ENCODE measurements around the gene WWC1.

GRCh38 chr5:168413062-168413461 is 121.6 kb downstream of the WWC1 start:
- TF ChIP-seq, protein P1, sequence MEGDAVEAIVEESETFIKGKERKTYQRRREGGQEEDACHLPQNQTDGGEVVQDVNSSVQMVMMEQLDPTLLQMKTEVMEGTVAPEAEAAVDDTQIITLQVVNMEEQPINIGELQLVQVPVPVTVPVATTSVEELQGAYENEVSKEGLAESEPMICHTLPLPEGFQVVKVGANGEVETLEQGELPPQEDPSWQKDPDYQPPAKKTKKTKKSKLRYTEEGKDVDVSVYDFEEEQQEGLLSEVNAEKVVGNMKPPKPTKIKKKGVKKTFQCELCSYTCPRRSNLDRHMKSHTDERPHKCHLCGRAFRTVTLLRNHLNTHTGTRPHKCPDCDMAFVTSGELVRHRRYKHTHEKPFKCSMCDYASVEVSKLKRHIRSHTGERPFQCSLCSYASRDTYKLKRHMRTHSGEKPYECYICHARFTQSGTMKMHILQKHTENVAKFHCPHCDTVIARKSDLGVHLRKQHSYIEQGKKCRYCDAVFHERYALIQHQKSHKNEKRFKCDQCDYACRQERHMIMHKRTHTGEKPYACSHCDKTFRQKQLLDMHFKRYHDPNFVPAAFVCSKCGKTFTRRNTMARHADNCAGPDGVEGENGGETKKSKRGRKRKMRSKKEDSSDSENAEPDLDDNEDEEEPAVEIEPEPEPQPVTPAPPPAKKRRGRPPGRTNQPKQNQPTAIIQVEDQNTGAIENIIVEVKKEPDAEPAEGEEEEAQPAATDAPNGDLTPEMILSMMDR (IDR thresholded peaks at IDR 0.05 in 2 of 3, conservative IDR thresholded peaks at IDR 0.05 in 1 of 3; ENCODE audit: control insufficient read depth in 2 of 3, extremely low read depth in 1 of 3, insufficient read depth in 1 of 3, low read depth in 3 of 3, low read length in 3 of 3) = no peak
- TF ChIP-seq EZH2 (IDR thresholded peaks at IDR 0.05; ENCODE audit: borderline replicate concordance, control insufficient read depth, low read depth, low read length) (no peak), CHD2 (IDR thresholded peaks at IDR 0.05; ENCODE audit: borderline replicate concordance, low read depth, low read length) (no peak), FOXM1 (IDR thresholded peaks at IDR 0.05; ENCODE audit: low read depth, low read length) (no peak), LARP7 (IDR thresholded peaks at IDR 0.05) (no peak), MYC (IDR thresholded peaks at IDR 0.05; ENCODE audit: insufficient read depth, insufficient read length, insufficient replicate concordance, low read length, severe bottlenecking) (no peak), IRF5 (IDR thresholded peaks at IDR 0.05; ENCODE audit: borderline replicate concordance) (no peak), JUNB (IDR thresholded peaks at IDR 0.05) (no peak)
- TF ChIP-seq, protein P2, sequence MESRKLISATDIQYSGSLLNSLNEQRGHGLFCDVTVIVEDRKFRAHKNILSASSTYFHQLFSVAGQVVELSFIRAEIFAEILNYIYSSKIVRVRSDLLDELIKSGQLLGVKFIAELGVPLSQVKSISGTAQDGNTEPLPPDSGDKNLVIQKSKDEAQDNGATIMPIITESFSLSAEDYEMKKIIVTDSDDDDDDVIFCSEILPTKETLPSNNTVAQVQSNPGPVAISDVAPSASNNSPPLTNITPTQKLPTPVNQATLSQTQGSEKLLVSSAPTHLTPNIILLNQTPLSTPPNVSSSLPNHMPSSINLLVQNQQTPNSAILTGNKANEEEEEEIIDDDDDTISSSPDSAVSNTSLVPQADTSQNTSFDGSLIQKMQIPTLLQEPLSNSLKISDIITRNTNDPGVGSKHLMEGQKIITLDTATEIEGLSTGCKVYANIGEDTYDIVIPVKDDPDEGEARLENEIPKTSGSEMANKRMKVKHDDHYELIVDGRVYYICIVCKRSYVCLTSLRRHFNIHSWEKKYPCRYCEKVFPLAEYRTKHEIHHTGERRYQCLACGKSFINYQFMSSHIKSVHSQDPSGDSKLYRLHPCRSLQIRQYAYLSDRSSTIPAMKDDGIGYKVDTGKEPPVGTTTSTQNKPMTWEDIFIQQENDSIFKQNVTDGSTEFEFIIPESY (IDR thresholded peaks at IDR 0.05) = no peak
